Dedifferentiated amniotic fluid mesenchymal stem cell (primary cell): ENCODE results near the gene MAPKBP1.

Experiments
- DNase-seq: peaks from one replicate; pipeline ENCODE4 v3.0.0-alpha.2; 2016; ENCODE audit errors: extremely low spot score

Gene MAPKBP1

GRCh38 chr15:41782371-41783282 lies 8.3 kb downstream of the MAPKBP1 start:
- DNase-seq, result no peak

GRCh38 chr15:41783296-41783695 lies 9.0 kb downstream of the MAPKBP1 start:
- DNase-seq, result no peak

GRCh38 chr15:41788262-41788661 lies 14.0 kb downstream of the MAPKBP1 start:
- DNase-seq, result no peak

GRCh38 chr15:41789236-41789635 lies 15.0 kb downstream of the MAPKBP1 start:
- DNase-seq, result no peak

GRCh38 chr15:41789662-41790061 lies 15.4 kb downstream of the MAPKBP1 start:
- no peak for DNase-seq

GRCh38 chr15:41790169-41790568 lies 15.9 kb downstream of the MAPKBP1 start:
- DNase-seq, result no peak

- DNase-seq, result no peak
These were observed 16.7 kb downstream of the MAPKBP1 start for GRCh38 chr15:41790756-41791546.

- no peak for DNase-seq
These were observed 17.3 kb downstream of the MAPKBP1 start for GRCh38 chr15:41791547-41791937.

- DNase-seq, result no peak
These were observed 17.8 kb downstream of the MAPKBP1 start for GRCh38 chr15:41792000-41792637.

GRCh38 chr15:41794081-41794480 lies 19.8 kb downstream of the MAPKBP1 start:
- peak; percentile 84 for DNase-seq

GRCh38 chr15:41795996-41796856 lies 21.9 kb downstream of the MAPKBP1 start:
- DNase-seq, result peak; percentile 68

- no peak for DNase-seq
These were observed 23.1 kb downstream of the MAPKBP1 start for GRCh38 chr15:41797201-41797944.

GRCh38 chr15:41798607-41799487 lies 24.6 kb downstream of the MAPKBP1 start:
- DNase-seq, result no peak

- no peak for DNase-seq
These were observed 25.2 kb downstream of the MAPKBP1 start for GRCh38 chr15:41799488-41799805.

GRCh38 chr15:41801185-41801584 lies 26.9 kb downstream of the MAPKBP1 start:
- no peak for DNase-seq

- no peak for DNase-seq
These were observed 27.7 kb downstream of the MAPKBP1 start for GRCh38 chr15:41801850-41802455.

- DNase-seq, result no peak
These were observed 30.1 kb downstream of the MAPKBP1 start for GRCh38 chr15:41804361-41804760.

GRCh38 chr15:41804916-41805666 lies 30.8 kb downstream of the MAPKBP1 start:
- no peak for DNase-seq

GRCh38 chr15:41805711-41806110 lies 31.4 kb downstream of the MAPKBP1 start:
- DNase-seq, result no peak
